ENCODE results near the gene TCF7L2. TPM values are rescaled to one million over a fixed set of nuclear protein-coding genes. Genes with fewer than 3 reads are reported as not detected.
A peak's percentile ranks its signal among the peaks of the same experiment; 100 is the strongest.

Gene TCF7L2
- 49.3 TPM for total RNA-seq (ENCODE audit: unreplicated experiment)
- long read RNA-seq, partial matches to known transcripts, result 4 of 7 reads
- long read RNA-seq, other reads (novel, unspliced or antisense), result 3 of 7 reads

DNA sequence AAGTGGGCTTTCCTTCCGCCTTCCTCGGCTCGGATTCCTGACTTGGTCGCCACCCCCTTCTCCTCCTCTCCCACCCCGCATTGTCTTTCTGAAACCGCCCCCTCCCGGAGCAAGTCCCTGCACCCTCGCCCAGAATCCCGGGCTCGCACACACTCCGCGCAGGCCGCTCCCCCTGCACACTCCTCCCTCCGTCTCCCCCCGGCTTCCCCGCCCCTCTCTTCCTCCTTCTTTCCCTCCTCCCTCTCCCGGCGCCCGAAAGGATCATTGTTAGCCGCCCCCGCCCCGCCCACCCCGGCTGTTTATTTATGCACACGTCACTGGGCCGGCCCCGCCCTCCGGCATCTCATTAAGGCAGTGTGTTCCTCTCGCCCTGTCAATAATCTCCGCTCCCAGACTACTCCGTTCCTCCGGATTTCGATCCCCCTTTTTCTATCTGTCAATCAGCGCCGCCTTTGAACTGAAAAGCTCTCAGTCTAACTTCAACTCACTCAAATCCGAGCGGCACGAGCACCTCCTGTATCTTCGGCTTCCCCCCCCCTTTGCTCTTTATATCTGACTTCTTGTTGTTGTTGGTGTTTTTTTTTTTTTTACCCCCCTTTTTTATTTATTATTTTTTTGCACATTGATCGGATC lies at the start of gene TCF7L2:
TCF7L2 (plus strand) TSS at position 373 of the 633 bp plus-strand sequence. CDS start 510 bp downstream, outside the sequence.
- Mint-ChIP-seq H3K27me3 (ENCODE audit: unreplicated experiment) (peaks cover 7% of the 10 kb centered on the region), H3K27ac (ENCODE audit: unreplicated experiment) (peak within 1 kb of the TSS; percentile 92), H3K4me1 (ENCODE audit: unreplicated experiment) (peaks cover 27% of the 10 kb centered on the region), H3K9me3 (ENCODE audit: unreplicated experiment) (no peaks in the 10 kb centered on the region), H3K4me3 (ENCODE audit: unreplicated experiment) (peak within 1 kb of the TSS; percentile 99), H3K36me3 (ENCODE audit: low read depth, unreplicated experiment) (peaks cover 3% of the 10 kb centered on the region)
- no peak for TF ChIP-seq CTCF (IDR thresholded peaks at IDR 0.05; ENCODE audit: unreplicated experiment)
- DNase-seq (ENCODE audit: low spot score), result peak; percentile 94

GRCh38 chr10:112902730-112903129 lies 47.3 kb upstream of the TCF7L2 start:
- no peak for TF ChIP-seq CTCF (IDR thresholded peaks at IDR 0.05; ENCODE audit: unreplicated experiment)
- peaks cover 3% of the 10 kb centered on the region for H3K27me3 Mint-ChIP-seq (ENCODE audit: unreplicated experiment)
- peaks cover 3% of the 10 kb centered on the region for H3K36me3 Mint-ChIP-seq (ENCODE audit: low read depth, unreplicated experiment)
- H3K27ac Mint-ChIP-seq (ENCODE audit: unreplicated experiment), result peak overlapping the region; percentile 49
- H3K9me3 Mint-ChIP-seq (ENCODE audit: unreplicated experiment), result no peaks in the 10 kb centered on the region
- H3K4me3 Mint-ChIP-seq (ENCODE audit: unreplicated experiment), result no peak overlapping the region
- H3K4me1 Mint-ChIP-seq (ENCODE audit: unreplicated experiment), result peaks cover 4% of the 10 kb centered on the region
- DNase-seq (ENCODE audit: low spot score), result no peak

DNA sequence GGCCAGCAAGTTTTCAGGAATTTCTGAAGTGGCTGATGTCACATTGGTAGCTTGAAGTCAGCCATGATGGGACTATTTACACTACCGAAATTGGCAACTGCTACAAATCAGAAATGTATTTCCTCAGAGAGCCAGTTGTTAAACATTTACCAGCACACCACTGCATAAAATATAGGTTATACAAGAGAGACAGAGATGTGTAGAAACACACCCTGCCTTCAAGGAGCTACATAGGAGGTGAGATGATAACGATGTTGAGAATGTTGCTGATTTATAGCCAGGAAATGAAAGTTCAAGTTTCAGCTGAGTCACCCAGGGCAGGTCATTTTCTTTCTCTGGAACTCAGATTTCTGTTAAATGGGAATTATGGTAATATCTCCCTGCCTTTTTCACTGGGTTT lies 46.0 kb upstream of the TCF7L2 start:
- TF ChIP-seq CTCF (IDR thresholded peaks at IDR 0.05; ENCODE audit: unreplicated experiment), result no peak
- Mint-ChIP-seq H3K4me1 (ENCODE audit: unreplicated experiment) (peaks cover 8% of the 10 kb centered on the region), H3K9me3 (ENCODE audit: unreplicated experiment) (no peaks in the 10 kb centered on the region), H3K36me3 (ENCODE audit: low read depth, unreplicated experiment) (peaks cover 3% of the 10 kb centered on the region), H3K4me3 (ENCODE audit: unreplicated experiment) (no peak overlapping the region), H3K27me3 (ENCODE audit: unreplicated experiment) (peaks cover 3% of the 10 kb centered on the region), H3K27ac (ENCODE audit: unreplicated experiment) (no peak overlapping the region)
- no peak for DNase-seq (ENCODE audit: low spot score)

- H3K9me3 Mint-ChIP-seq (ENCODE audit: unreplicated experiment), result no peaks in the 10 kb centered on the region
- peaks cover 4% of the 10 kb centered on the region for H3K27me3 Mint-ChIP-seq (ENCODE audit: unreplicated experiment)
- H3K27ac Mint-ChIP-seq (ENCODE audit: unreplicated experiment), result no peak overlapping the region
- H3K4me3 Mint-ChIP-seq (ENCODE audit: unreplicated experiment), result no peak overlapping the region
- H3K4me1 Mint-ChIP-seq (ENCODE audit: unreplicated experiment), result peaks cover 10% of the 10 kb centered on the region
- TF ChIP-seq CTCF (IDR thresholded peaks at IDR 0.05; ENCODE audit: unreplicated experiment), result no peak
- no peak for DNase-seq (ENCODE audit: low spot score)
- peaks cover 2% of the 10 kb centered on the region for H3K36me3 Mint-ChIP-seq (ENCODE audit: low read depth, unreplicated experiment)
Observed at GRCh38 chr10:112906945-112907344, 43.1 kb upstream of the TCF7L2 start.

- H3K4me3 Mint-ChIP-seq (ENCODE audit: unreplicated experiment), result no peak overlapping the region
- TF ChIP-seq CTCF (IDR thresholded peaks at IDR 0.05; ENCODE audit: unreplicated experiment), result no peak
- no peak for DNase-seq (ENCODE audit: low spot score)
- H3K27ac Mint-ChIP-seq (ENCODE audit: unreplicated experiment), result peak overlapping the region; percentile 82
- H3K4me1 Mint-ChIP-seq (ENCODE audit: unreplicated experiment), result peaks cover 18% of the 10 kb centered on the region
- no peaks in the 10 kb centered on the region for H3K9me3 Mint-ChIP-seq (ENCODE audit: unreplicated experiment)
- peaks cover 2% of the 10 kb centered on the region for H3K36me3 Mint-ChIP-seq (ENCODE audit: low read depth, unreplicated experiment)
- peaks cover 3% of the 10 kb centered on the region for H3K27me3 Mint-ChIP-seq (ENCODE audit: unreplicated experiment)
Observed at GRCh38 chr10:112907893-112908292, 42.2 kb upstream of the TCF7L2 start.
